ENCODE data around the gene ZFX.
"Not testable (repeated sequence)": the region's sequence is repeated elsewhere in the genome, so short reads cannot be mapped to it uniquely, and the experiment has no call there.

Gene ZFX

GRCh38 chrX:24151513-24151912, 2.0 kb downstream of the ZFX start:
- DNase-seq (ENCODE audit: low read depth, low spot score) = no peak

DNA sequence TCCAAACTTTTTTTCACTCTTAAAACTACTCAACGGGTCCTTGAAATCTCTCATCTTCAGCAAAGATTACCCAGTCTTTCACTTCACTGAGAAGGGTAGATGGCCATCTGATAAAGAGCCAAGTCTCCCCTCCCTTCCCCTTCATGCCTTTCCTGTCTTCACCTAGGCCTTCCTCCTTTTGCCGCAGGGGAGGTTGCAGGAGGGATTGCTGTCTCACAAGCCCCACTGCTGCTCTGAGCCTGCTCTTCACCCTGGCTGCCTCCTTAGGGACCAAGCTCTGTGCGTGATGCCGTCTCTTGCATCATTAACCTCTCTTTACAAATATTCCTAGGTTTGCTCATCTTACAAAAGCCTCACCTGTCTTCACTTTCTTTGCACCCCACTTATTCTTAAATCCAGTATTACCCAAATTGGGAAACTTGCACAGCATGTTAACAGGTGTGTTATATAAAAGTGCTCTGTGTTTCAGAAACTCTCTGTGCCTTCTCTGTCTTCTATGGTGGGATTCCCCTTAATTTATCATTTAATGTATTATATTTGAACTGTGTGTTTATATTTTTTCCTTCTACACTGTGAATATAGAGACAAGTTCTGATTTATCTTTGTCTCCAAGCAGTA, 3.8 kb downstream of the ZFX start:
- no peak for DNase-seq (ENCODE audit: low read depth, low spot score)

GRCh38 chrX:24153796-24154189, 4.3 kb downstream of the ZFX start:
- no peak for DNase-seq (ENCODE audit: low read depth, low spot score)

DNA sequence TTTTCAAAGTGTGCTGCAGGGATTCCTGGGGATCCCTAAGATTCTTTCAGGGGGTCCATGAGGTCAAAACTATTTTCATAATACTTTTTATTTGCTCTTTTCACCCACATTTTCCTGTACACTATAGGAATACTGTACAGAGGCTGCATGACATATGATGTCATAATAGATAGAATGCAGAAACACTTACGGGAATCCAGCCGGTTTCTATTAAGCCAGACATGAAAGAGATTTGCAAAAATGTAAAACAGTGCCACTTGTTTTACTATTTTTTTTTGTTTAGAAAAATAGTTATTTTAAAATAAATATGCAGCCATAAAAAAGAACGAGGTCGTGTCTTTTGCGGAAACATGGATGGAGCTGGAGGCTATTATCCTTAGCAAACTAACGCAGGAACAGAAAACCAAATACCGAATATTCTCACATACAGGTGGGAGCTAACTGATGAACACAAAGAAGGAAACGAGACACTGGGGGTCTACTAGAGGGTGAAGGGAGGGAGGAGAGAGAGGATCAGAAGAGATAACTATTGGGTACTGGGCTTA, 5.0 kb downstream of the ZFX start:
- no peak for DNase-seq (ENCODE audit: low read depth, low spot score)

GRCh38 chrX:24155747-24156146, 6.2 kb downstream of the ZFX start:
- DNase-seq (ENCODE audit: low read depth, low spot score) = not testable (repeated sequence)

DNA sequence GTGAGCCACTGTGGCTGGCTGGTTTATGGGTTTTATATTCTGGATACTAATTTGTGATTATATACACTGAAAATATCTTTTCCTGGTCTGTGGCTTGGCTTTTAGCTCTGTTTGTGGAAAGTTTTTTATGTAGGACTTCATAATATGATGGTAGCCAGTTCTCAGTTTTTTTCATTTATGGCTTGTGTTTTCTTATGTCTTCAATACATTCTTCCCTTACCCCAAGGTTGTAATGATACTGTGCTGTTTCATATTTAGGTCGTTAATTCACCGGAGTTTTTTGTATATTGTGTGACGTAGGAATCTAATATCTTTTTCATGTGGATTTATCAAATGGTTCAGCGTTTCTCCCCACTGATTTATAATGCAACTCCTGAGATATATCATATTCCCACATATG, 6.6 kb downstream of the ZFX start:
- no peak for DNase-seq (ENCODE audit: low read depth, low spot score)

DNA sequence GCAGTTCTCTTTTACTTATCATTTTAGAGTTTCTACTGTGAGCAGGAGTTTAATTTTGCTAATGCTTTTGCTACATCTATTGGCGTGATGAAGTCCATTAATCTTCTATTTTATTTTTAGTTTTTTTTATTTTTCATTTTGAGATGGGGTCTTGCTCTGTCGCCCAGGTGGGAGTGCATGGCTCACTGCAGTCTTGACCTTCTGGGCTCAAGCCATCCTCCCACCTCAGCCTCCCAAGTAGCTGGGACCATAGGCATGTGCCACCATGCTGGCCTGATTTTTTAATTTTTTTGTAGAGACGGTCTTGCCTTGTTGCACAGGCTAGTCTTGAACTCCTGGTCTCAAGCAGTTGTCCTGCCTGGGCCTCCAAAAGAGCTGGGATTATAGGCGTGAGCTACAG, 9.4 kb downstream of the ZFX start:
- no peak for DNase-seq (ENCODE audit: low read depth, low spot score)

- no peak for DNase-seq (ENCODE audit: low read depth, low spot score)
Measured at GRCh38 chrX:24166078-24166477, 16.5 kb downstream of the ZFX start.

DNA sequence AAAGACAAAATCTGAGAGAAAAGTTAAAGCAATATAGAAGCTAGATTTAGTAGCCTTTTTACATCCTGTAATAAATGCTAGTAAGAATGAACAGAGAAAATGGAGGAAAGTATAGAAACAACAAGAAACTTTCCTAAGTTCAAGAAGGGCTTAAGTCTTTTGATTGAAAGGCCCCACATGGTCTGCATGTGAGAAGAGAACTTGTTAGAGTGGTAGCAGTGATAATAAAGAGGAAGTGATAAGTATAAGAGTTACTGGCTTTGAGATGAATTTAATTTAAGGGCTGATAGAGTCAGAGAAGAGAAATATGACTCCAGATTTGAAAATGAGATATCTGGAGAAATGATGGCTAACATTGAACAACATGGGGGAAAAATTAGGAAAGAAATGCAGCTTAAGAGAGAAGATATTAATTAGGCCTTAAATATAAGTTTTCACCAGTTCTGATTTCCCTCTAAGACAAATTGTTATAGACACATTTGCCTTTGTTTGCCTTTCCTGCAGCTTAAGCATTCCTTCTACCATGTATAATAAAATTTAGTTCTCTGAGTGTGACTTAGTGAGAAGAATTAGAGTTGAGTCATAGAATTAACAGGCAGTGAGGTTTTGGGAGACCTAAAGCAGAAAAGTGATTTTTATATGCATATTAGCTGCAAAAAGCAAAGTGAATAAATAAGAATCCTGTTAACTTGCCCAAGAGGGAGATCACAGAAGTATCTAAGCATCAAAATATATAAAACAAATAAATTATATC, 18.4 kb downstream of the ZFX start:
- DNase-seq (ENCODE audit: low read depth, low spot score) = no peak

DNA sequence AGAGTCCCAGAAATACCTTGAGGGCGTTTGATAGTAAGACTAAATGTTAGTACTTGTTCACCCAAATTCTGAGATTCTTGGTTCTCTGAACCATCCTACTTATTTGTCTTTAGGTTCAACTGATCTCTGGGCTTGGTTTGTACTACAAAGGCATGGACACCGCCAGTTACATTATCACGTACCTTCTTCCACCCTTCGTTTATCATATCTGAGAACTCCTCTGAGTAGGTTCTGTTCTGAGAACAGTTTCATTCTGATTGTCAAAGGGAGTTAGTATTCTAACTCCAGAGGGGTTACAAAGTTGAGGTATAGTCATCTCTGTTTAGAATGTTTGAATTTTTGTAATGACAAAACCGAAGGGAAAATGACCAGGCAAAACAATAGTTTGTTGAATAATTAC, 19.3 kb downstream of the ZFX start:
- DNase-seq (ENCODE audit: low read depth, low spot score) = no peak

DNA sequence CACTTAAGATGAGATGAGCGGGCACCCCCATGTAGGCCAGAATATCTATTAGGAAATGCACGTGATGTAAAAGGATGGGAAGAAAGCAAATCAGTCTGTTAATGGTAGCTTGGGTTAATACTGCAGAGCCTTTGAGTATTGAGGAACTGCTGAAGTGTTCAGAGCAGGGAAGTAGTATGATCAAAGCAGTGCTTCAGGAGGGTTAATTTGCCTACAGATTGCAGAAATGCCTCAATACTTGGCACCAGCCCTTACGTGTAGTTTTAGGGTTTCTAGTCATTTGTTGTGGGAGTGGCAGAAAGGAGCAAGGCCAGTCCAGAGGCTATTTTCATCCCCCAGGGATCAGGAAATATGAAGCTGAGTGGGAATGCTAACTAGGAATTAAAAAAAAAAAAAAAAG, 19.7 kb downstream of the ZFX start:
- no peak for DNase-seq (ENCODE audit: low read depth, low spot score)

- no peak for DNase-seq (ENCODE audit: low read depth, low spot score)
Measured at GRCh38 chrX:24173115-24173847, 23.8 kb downstream of the ZFX start.

DNA sequence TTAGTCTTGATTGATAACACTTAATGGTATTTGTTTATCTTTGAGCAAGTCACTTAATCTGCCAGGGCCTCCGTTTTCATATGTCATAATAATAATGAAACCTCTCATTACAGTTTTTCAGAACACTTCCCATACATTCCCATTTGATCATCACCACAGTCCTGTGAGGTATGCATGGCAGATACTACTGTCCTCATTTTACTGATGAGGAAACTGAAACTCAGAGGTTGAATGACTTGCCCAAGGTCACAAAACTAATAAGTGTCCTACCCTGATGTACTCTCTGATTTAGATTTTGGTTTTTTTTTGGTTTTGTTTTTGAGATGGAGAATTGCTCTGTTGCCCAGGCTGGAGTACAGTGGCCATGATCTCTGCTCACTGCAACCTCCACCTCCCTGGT, 25.7 kb downstream of the ZFX start:
- no peak for DNase-seq (ENCODE audit: low read depth, low spot score)

GRCh38 chrX:24178441-24178840, 28.9 kb downstream of the ZFX start:
- no peak for DNase-seq (ENCODE audit: low read depth, low spot score)

DNA sequence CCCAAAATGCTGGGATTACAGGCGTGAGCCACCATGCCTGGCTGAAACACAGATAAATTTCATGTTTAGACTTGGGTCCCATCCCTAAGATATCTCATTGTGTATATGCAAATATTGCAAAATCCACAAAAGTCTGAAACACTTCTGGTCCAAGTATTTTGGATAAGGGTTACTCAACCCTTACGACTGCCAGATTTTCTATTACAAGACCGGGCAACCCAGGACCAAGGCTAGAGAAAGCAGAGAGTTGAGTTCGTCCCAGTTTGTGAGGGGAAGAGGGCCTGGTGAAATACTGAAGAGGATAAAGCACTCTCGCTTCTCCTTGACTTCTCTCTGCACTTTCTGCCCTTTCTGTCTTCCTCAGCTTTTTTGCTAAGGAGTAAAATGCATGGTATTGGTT, 34.5 kb downstream of the ZFX start:
- DNase-seq (ENCODE audit: low read depth, low spot score) = no peak

DNA sequence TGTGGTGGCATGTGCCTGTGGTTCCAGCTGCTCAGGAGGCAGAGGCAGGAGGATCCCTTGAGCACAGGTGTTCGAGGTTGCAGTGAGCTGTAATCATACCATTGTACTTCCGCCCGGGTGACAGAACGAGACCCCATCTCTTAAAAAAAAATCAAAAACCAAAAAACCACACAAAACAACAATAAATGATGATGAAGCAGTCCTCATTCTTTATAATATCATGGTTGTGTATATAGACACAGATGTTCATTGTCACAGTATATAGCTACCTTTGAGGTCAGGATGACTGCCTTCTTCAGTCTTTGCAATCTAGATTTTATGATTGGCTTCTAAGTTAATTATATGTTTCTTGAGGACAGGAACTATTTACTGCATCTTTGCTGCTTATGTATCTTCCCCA, 37.0 kb downstream of the ZFX start:
- no peak for DNase-seq (ENCODE audit: low read depth, low spot score)

GRCh38 chrX:24186986-24187385, 37.5 kb downstream of the ZFX start:
- no peak for DNase-seq (ENCODE audit: low read depth, low spot score)

DNA sequence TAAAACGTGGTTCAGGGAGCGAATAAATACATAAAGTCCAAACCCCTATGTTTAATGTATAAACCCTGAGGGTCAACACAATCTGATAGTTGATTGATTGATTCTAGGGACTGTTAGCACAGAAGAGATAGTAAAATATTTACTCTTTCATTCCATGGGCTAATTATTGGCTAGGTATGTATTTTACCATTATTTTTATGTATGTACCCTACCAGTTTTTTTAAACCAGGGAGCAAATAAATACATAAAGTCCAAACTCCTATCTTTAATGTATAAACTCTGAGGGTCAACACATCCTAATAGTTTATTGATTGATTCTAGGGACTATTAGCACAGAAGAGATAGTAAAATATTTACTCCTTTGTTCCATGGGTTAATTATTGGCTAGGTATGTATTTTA, 40.0 kb downstream of the ZFX start:
- DNase-seq (ENCODE audit: low read depth, low spot score) = no peak

DNA sequence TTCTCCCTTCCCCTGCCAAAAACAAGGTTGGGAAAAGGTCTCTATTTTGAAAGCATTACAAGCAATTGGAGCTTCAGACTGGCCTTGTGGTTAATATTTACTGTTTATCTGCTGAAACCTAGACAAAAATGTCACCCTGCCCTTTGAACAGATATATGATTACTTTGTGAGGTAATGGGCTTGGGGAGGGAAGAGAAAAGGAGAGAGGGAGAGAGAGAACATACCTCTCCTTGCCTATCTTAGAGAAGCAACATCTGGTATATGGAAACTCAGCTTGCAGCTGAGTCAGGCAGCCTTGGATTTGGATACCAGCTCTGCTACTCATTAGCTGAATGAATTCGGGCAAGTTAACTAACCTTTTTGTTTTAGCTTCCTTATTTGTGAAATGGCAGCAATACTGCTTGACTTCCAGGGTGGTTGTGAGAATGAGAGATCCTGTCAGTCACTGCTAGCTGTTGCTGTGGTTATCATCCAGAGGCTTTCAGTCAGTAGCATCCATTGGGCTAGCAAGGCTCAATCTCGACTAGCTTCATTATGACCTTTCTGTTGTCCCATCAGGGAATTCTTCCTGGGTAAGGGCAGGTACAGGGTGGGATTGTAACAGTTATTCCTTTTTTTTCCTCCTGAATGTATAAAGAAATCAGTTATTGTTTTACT, 41.1 kb downstream of the ZFX start:
- DNase-seq (ENCODE audit: low read depth, low spot score) = no peak

GRCh38 chrX:24196509-24196908, 47.0 kb downstream of the ZFX start:
- no peak for DNase-seq (ENCODE audit: low read depth, low spot score)

DNA sequence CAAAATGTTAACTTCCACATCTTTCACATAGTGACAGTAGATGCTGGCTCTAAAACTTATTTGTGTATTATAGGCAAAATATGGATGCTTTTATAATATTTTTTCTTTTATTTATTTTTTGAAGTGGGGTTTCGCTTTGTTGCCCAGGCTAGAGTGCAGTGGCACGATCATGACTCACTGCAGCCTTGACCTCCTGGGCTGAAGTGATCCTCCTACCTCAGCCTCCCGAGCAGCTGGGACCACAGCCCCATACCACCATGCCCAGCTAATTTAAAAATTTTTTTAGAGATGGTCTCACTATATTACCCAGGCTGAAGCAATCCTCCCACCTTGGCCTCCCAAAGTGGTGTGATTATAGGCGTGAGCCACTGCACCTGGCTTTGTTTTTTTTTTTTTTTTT, 48.6 kb downstream of the ZFX start:
- no peak for DNase-seq (ENCODE audit: low read depth, low spot score)

DNA sequence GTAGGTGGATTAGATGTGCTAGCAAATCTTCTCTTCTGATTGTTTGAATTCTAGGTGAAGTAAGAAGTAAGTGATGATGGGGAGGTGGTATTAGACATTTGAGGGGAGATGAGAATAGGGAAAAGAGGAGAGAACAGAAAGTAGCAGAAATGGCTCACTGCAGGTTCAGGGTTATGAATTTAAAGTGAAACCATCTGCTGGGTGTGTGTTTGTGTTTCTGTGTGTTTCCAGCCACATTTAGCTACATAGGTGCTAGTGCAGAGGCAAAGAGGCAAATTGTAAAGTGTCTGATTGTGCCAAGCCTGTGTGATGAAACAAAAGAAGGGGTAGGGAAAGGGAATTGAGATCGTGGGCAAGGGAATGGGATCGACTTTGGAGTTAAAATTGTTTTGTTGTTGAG, 50.6 kb downstream of the ZFX start:
- DNase-seq (ENCODE audit: low read depth, low spot score) = no peak
